ENCODE data around the gene TRMT61B.

TRMT61B gene

DNA sequence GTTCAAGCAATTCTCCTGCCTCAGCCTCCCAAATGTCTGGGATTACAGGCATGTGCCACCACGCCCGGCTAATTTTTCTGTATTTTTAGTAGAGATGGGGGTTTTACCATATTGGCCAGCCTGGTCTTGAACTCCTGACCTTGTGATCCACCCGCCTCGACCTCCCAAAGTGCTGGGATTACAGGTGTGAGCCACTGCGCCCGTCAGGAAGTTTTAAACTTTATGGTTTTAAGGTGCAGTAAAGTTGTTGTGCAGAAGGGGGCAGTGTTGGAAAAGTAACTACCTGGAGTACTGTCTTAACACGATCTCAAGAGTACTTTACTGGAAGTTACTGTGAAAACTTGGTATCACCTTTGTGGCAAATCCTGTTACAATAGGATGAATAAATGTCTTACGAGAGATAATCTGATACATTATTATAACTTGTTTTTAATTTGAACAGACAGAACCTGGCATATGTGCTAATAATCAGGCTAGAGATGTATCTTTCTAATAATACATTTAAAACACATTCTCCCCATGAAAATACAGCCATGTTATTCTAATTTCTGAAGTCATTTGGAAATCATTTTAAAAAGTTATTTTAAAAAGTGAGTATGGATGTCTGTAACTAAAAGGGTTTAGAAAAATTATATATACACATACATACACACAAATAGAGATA lies 48.7 kb downstream of the TRMT61B start:
- Histone ChIP-seq H3K36me3 (no peaks in the 10 kb centered on the region), H3K27me3 (no peaks in the 10 kb centered on the region), H3K4me3 (ENCODE audit: low read depth in 1 of 2, low read length in 1 of 2) (no peak overlapping the region), H3K4me1 (ENCODE audit: control insufficient read depth in 1 of 2, insufficient read depth in 1 of 2, low read depth in 1 of 2, low read length in 1 of 2) (peaks cover 0 to 4% of the 10 kb centered on the region in 2 experiments), H3K27ac (no peak overlapping the region), H3K9me3 (no peaks in the 10 kb centered on the region)
- TF ChIP-seq, protein P1, sequence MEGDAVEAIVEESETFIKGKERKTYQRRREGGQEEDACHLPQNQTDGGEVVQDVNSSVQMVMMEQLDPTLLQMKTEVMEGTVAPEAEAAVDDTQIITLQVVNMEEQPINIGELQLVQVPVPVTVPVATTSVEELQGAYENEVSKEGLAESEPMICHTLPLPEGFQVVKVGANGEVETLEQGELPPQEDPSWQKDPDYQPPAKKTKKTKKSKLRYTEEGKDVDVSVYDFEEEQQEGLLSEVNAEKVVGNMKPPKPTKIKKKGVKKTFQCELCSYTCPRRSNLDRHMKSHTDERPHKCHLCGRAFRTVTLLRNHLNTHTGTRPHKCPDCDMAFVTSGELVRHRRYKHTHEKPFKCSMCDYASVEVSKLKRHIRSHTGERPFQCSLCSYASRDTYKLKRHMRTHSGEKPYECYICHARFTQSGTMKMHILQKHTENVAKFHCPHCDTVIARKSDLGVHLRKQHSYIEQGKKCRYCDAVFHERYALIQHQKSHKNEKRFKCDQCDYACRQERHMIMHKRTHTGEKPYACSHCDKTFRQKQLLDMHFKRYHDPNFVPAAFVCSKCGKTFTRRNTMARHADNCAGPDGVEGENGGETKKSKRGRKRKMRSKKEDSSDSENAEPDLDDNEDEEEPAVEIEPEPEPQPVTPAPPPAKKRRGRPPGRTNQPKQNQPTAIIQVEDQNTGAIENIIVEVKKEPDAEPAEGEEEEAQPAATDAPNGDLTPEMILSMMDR (IDR thresholded peaks at IDR 0.05) = peak; percentile 77

DNA sequence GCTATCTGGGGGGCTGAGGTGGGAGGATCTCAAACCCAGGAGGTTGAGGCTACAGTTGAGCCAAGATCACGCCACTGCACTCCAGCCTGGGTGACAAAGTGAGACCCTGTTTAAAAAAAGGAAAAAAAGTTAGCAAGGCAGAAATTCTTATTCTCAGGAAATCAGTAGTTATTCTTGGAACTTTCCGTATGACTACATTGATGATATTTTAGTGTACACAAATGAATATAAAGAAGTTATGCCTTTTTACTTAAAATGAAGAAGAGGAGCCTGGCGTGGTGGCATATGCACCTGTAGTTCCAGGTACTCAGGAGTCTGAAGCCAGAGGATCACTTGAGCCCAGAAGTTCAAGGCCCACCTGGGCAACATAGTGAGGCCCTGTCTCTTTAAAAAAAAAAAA lies 52.1 kb downstream of the TRMT61B start:
- H3K36me3 ChIP-seq = no peaks in the 10 kb centered on the region
- no peak overlapping the region for H3K4me3 ChIP-seq (ENCODE audit: low read depth in 1 of 2, low read length in 1 of 2)
- peaks cover 0 to 4% of the 10 kb centered on the region in 2 experiments for H3K4me1 ChIP-seq (ENCODE audit: control insufficient read depth in 1 of 2, insufficient read depth in 1 of 2, low read depth in 1 of 2, low read length in 1 of 2)
- TF ChIP-seq, protein P1 (IDR thresholded peaks at IDR 0.05) = no peak
- no peak overlapping the region for H3K27ac ChIP-seq
- H3K9me3 ChIP-seq = no peaks in the 10 kb centered on the region
- no peaks in the 10 kb centered on the region for H3K27me3 ChIP-seq

DNA sequence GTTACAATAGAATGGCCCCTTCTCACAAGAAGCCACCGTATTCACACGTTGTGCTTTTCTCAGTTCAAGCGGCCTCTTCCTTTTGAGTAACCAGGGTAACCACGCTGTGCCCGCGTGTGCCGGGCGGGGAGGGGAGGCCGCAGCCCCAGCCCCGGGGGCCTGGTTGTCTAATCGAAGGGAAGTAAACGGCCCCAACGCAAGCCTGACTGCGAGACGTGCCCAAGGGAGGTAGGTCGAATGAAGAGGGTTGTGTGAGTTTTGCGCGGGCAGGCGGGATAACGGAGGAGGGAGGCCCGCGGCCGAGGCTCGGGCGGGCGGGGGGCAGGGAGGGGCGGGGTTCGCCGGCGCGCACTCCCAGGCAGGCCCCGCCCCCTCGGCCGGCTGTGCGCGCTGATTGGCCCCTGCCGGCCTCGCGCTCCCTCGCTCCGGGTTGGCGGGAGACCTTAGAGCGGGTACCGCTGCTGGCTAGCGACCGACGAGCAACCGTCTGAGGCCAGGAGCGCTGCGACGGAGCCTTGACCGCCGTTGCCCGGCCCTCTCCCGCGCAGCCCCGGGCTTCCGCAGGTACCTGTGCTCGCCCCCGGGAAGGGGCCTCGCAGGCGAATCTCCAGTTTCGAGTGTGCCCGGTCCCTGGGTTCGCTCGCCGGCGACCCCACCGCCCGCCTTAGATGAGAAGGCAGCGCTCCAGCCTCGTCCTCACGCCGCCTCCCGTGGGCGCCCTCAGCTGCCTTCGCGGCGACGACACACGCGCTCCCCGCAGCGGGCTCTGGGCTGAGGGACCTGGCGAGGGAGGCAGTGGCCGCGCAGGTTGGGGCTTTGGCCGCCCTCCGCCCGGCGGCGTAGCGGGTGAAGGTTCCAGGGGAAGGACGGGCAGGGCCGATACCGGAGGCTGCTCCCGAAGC lies 59.5 kb downstream of the TRMT61B start, which contains the start of gene SPDYA:
Gene SPDYA (plus strand): TSS at position 451 of the 902 bp plus-strand sequence. CDS start 5,181 bp downstream, outside the sequence.
- Histone ChIP-seq H3K4me3 (ENCODE audit: low read depth in 1 of 2, low read length in 1 of 2) (peak within 1 kb of the TSS; percentile 55 to 64), H3K27me3 (peaks cover 27% of the 10 kb centered on the region), H3K4me1 (ENCODE audit: control insufficient read depth in 1 of 2, insufficient read depth in 1 of 2, low read depth in 1 of 2, low read length in 1 of 2) (peaks cover 13 to 15% of the 10 kb centered on the region in 2 experiments), H3K9me3 (no peaks in the 10 kb centered on the region), H3K36me3 (peaks cover 8% of the 10 kb centered on the region), H3K27ac (peak within 1 kb of the TSS; percentile 21)
- TF ChIP-seq, protein P1 (IDR thresholded peaks at IDR 0.05) = no peak

DNA sequence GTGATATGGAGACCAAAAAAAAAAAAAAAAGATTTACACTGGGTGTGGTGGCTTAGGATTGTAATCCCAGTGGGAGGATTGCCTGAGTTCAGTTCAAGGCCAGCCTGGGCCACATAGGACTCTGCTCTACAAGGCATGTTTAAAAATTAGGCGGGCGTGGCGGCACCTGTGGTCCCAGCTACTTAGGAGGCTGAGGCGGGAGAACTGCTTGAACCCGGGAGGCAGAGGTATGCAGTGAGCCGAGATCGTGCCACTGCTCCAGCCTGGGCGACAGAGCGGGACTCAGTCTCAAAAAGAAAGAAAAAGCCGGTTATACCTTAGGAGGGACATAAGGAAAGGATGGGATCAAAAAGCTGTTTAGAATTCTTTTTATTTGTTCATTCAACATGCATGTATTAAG lies 60.2 kb downstream of the TRMT61B start:
- TF ChIP-seq, protein P1 (IDR thresholded peaks at IDR 0.05) = no peak

DNA sequence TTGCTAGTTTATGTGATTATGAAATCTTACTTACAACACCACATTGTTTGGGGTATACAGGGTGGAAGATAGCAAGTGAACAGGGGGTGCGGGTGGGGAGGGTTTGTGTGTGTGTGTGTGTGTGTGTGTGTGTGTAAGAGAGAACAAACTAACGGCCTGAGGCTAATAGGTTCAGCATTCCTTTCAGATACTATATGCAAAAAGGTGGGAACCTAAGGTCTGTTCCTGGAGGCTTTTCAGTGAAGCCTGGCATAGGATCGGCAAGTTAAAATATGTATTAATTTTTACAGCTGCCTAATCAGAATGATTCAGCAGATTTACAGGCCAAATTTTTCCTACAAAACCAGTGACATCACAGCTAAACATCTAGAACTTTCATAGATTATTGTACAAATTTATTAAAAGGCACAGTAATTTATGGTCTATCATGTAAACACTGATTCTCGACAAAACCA lies 67.1 kb downstream of the TRMT61B start:
- Histone ChIP-seq H3K9me3 (no peaks in the 10 kb centered on the region), H3K4me3 (ENCODE audit: low read depth in 1 of 2, low read length in 1 of 2) (no peak overlapping the region), H3K4me1 (ENCODE audit: control insufficient read depth in 1 of 2, insufficient read depth in 1 of 2, low read depth in 1 of 2, low read length in 1 of 2) (no peaks in the 10 kb centered on the region), H3K27ac (no peak overlapping the region), H3K27me3 (no peaks in the 10 kb centered on the region), H3K36me3 (peaks cover 63% of the 10 kb centered on the region)
- TF ChIP-seq, protein P1 (IDR thresholded peaks at IDR 0.05) = no peak

More for the DNA sequence above, 60.2 kb downstream of the TRMT61B start:
- H3K4me1 ChIP-seq (ENCODE audit: control insufficient read depth in 1 of 2, insufficient read depth in 1 of 2, low read depth in 1 of 2, low read length in 1 of 2) = peaks cover 13 to 15% of the 10 kb centered on the region in 2 experiments
- H3K27ac ChIP-seq = no peak overlapping the region
- H3K4me3 ChIP-seq (ENCODE audit: low read depth in 1 of 2, low read length in 1 of 2) = peak overlapping the region in 1 of 2 experiments; percentile 55
- H3K9me3 ChIP-seq = no peaks in the 10 kb centered on the region
- peaks cover 13% of the 10 kb centered on the region for H3K36me3 ChIP-seq
- peaks cover 27% of the 10 kb centered on the region for H3K27me3 ChIP-seq

Data from neutrophil (primary cell).